Right cardiac atrium (tissue), 5 donors: ENCODE measurements around the gene LAMP1. TPM values are rescaled to one million over a fixed set of nuclear protein-coding genes. Genes with fewer than 3 reads are reported as not detected.

Experiments used
- ATAC-seq, 2 donors: fragments of 200-7000 bp; cut with Tn5 transposase; one replicate each; pipeline versions ENCODE4 v1.8.0 to v1.9.1; 2020; ENCODE audit warnings: moderate library complexity in 2 of 2, mild to moderate bottlenecking in 1 of 2
- DNase-seq, 3 donors: peaks; one replicate each; pipeline ENCODE4 v3.0.0-alpha.2; 2020
- H3K27ac ChIP-seq: one replicate; pipeline ENCODE4 v1.5.1; 2013; ENCODE audit warnings: mild to moderate bottlenecking, low read length, control low read depth, moderate library complexity
- H3K27me3 ChIP-seq: one replicate; pipeline ENCODE4 v1.6.1; 2013; ENCODE audit not compliant: control insufficient read depth, insufficient read depth
- H3K4me1 ChIP-seq: one replicate; pipeline ENCODE4 v1.6.1; 2013; ENCODE audit warnings: low read length; ENCODE audit not compliant: control insufficient read depth, insufficient read depth
- H3K4me3 ChIP-seq: one replicate; pipeline ENCODE4 v1.5.1; 2013; ENCODE audit warnings: low read length, control low read depth
- H3K9me3 ChIP-seq: one replicate; pipeline ENCODE4 v1.6.1; 2013; ENCODE audit warnings: low read length; ENCODE audit not compliant: control insufficient read depth
- WGBS: extraction: QIAGEN DNeasy Blood & Tissue Kit; methylation state at CpG from one replicate; pipeline ENCODE4 v1.1.7; 2013; 5-methylcytosine and 5-hydroxymethylcytosine counted together
- intact Hi-C, 4 donors: fragments of 100-400 bp; cut with DNase I; formaldehyde crosslinking; loops; one replicate each; pipeline versions ENCODE4 v1.11.0 to v1.14.0; 2022 to 2023
- polyA plus RNA-seq: library from polyadenylated mRNA; stranded (reverse); fragments of 200-250 nt; gene quantifications from one replicate; pipeline ENCODE4 v1.2.3, GENCODE V29; 2013
- total RNA-seq, 4 donors: library from RNA; stranded (reverse); fragmentation: NEBNext Ultra II Directional; extraction: Animal tissue kit (Norgen Biotek cat#: 25700); gene quantifications; one replicate each; pipeline ENCODE4 v1.2.1, GENCODE V29; 2021
- donor health status: healthy with polysubstance abuse.
- donor health status: DM: no; HTN: yes; CAD: no.
- donor health status: DM: no; HTN: no; CAD: no.
- donor health status: DM: no; HTN: yes; CAD: no; lungs with severe emphysema.
- donor health status: DM: yes; HTN: yes; CAD: no.

LAMP1 gene
- total and polyA plus RNA-seq, 5 donors, result 70.1 to 115 (median 110) TPM

DNA sequence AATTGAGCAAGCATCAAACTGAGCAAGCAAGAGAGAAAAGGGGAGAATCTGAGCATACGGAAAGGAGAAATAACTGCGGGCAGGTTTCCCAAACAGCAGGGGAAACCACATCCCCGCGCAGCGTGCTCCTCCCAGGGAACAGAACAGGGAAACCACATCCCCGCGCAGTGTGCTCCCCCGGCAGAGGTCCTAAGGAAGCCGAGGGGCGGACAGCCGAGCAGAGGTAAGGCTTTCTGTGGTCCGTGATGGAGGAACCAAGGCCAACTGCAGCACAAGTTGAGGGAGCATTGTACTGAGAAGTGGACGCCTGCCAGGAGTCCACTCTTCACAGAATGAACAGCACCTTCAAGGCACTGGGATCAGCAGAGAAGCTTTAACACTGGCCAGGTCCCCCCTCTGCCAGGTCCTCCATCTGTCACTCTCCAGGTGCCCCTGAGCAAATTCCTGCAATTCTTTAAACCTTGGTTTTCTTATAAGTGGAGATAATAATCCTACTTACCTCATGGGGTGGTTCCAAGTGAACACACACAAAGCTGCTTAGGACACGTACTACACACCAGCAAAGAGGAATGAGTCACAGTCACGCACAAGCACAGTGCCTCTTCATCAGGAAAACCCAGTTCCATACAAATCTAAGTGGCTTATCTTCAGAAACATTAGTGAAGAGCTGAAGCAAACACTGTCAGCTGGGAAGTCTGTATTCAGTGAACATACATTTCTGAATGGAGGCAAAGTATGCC, 23.0 kb upstream of the LAMP1 start:
- H3K27ac ChIP-seq, result no peak overlapping the region

GRCh38 chr13:113274721-113275120, 22.3 kb upstream of the LAMP1 start:
- Histone ChIP-seq H3K27ac (no peak overlapping the region), H3K4me1 (no peaks in the 10 kb centered on the region), H3K27me3 (no peaks in the 10 kb centered on the region), H3K9me3 (no peaks in the 10 kb centered on the region), H3K4me3 (no peak overlapping the region)
- DNase-seq, result no peak
- WGBS, result 74% methylated on average over 3 of the region's 3 CpGs
- no peak for ATAC-seq
- intact Hi-C loops, result loop anchor here in 3 of 4 donors (10.0 kb wide), 1 partner anchor 120 kb away; no protein-coding TSS in a partner anchor

More for the DNA sequence above, 23.0 kb upstream of the LAMP1 start:
- no peaks in the 10 kb centered on the region for H3K9me3 ChIP-seq
- 83% methylated on average over 15 of the region's 15 CpGs for WGBS
- H3K4me1 ChIP-seq, result no peaks in the 10 kb centered on the region
- ATAC-seq (peak; percentile 39 to 65), DNase-seq (peak in 1 of 3 donors; percentile 47)
- intact Hi-C loops, result loop anchor here in 3 of 4 donors (10.0 kb wide), 1 partner anchor 121 kb away; no protein-coding TSS in a partner anchor
- no peaks in the 10 kb centered on the region for H3K27me3 ChIP-seq
- H3K4me3 ChIP-seq, result no peak overlapping the region

DNA sequence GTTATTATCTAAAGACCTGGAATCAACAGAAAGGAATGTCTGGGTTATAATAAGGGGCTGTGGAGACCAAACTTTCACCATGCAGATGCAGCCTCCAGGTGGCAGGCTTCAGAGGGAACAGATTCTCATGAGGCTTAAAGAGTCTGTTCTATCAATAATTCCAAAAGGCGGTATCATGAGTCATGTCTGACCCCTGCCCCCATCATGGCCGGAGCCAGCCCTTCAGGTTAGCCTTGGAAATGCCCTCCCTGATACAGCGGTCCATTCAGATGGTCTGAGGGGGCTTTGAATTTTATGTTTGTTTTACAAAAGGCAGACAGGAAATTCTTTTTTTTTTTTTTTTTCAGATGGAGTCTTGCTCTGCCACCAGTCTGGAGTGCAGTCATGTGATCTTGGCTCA, 21.7 kb upstream of the LAMP1 start:
- Histone ChIP-seq H3K27me3 (no peaks in the 10 kb centered on the region), H3K27ac (no peak overlapping the region), H3K9me3 (no peaks in the 10 kb centered on the region), H3K4me1 (no peaks in the 10 kb centered on the region), H3K4me3 (no peak overlapping the region)
- intact Hi-C loops, result loop anchor here in 3 of 4 donors (10.0 kb wide), 1 partner anchor 119 kb away; no protein-coding TSS in a partner anchor
- 17% methylated on average over 3 of the region's 3 CpGs for WGBS
- DNase-seq, result peak in 2 of 3 donors; percentile 28 to 60
- ATAC-seq, result peak in 1 of 2 donors; percentile 66

GRCh38 chr13:113280126-113280525, 16.9 kb upstream of the LAMP1 start:
- Histone ChIP-seq H3K4me3 (no peak overlapping the region), H3K4me1 (no peaks in the 10 kb centered on the region), H3K9me3 (no peaks in the 10 kb centered on the region), H3K27ac (no peak overlapping the region), H3K27me3 (no peaks in the 10 kb centered on the region)
- intact Hi-C loops, result no loop called here
- 87% methylated on average over 6 of the region's 6 CpGs for WGBS
- no peak for ATAC-seq
- no peak for DNase-seq

- DNase-seq (peak in 1 of 3 donors; percentile 1), ATAC-seq (no peak)
- H3K4me3 ChIP-seq, result no peak overlapping the region
- intact Hi-C loops, result no loop called here
- H3K27ac ChIP-seq, result no peak overlapping the region
- no peaks in the 10 kb centered on the region for H3K27me3 ChIP-seq
- 83% methylated on average over 8 of the region's 8 CpGs for WGBS
- no peaks in the 10 kb centered on the region for H3K9me3 ChIP-seq
- H3K4me1 ChIP-seq, result no peaks in the 10 kb centered on the region
Observed at GRCh38 chr13:113283904-113284303, 13.1 kb upstream of the LAMP1 start.

GRCh38 chr13:113288880-113289279, 8.2 kb upstream of the LAMP1 start:
- 51% methylated on average over 5 of the region's 5 CpGs for WGBS
- H3K4me1 ChIP-seq, result no peaks in the 10 kb centered on the region
- intact Hi-C loops, result no loop called here

GRCh38 chr13:113291129-113291528, 5.9 kb upstream of the LAMP1 start:
- H3K4me1 ChIP-seq, result no peaks in the 10 kb centered on the region
- WGBS, result 67% methylated on average over 2 of the region's 2 CpGs
- no peaks in the 10 kb centered on the region for H3K9me3 ChIP-seq
- intact Hi-C loops, result no loop called here
- H3K27me3 ChIP-seq, result no peaks in the 10 kb centered on the region
- no peak overlapping the region for H3K27ac ChIP-seq
- ATAC-seq, result no peak
- H3K4me3 ChIP-seq, result no peak overlapping the region
- DNase-seq, result no peak

More at GRCh38 chr13:113288880-113289279, 8.2 kb upstream of the LAMP1 start:
- Histone ChIP-seq H3K27ac (no peak overlapping the region), H3K4me3 (no peak overlapping the region), H3K9me3 (no peaks in the 10 kb centered on the region), H3K27me3 (no peaks in the 10 kb centered on the region)
- ATAC-seq (no peak), DNase-seq (peak in 1 of 3 donors; percentile 2)

- peak in 2 of 3 donors; percentile 69 to 71 for DNase-seq
- Histone ChIP-seq H3K27me3 (no peaks in the 10 kb centered on the region), H3K4me3 (peak overlapping the region; percentile 9), H3K27ac (no peak overlapping the region), H3K9me3 (no peaks in the 10 kb centered on the region), H3K4me1 (no peaks in the 10 kb centered on the region)
- no peak for ATAC-seq
- 14% methylated on average over 22 of the region's 22 CpGs for WGBS
- intact Hi-C loops, result no loop called here
Observed at GRCh38 chr13:113292021-113292862, 4.8 kb upstream of the LAMP1 start.

DNA sequence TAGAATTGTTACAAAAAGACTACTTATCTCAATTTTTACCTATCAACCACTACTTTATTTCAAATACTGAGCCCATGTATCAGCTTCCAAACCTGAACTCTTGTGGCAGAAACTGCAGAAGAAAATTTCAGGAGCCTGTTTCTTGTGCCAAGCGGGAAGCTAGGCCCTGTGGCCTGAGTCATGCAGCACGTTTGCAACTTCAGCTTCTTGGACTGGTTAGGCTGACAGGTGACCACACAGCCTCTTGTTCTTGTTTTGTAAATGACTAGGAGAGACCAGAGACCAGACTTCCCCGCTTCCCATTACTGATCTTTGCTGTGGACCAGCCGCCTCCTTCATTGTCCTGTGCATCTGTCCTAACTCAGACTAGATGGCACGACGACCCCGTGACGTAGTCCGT, 3.4 kb upstream of the LAMP1 start:
- intact Hi-C loops, result no loop called here
- Histone ChIP-seq H3K27ac (no peak overlapping the region), H3K27me3 (no peaks in the 10 kb centered on the region), H3K9me3 (no peaks in the 10 kb centered on the region), H3K4me3 (no peak overlapping the region), H3K4me1 (no peaks in the 10 kb centered on the region)
- 76% methylated on average over 9 of the region's 9 CpGs for WGBS
- DNase-seq, result peak in 1 of 3 donors; percentile 31
- ATAC-seq, result no peak

DNA sequence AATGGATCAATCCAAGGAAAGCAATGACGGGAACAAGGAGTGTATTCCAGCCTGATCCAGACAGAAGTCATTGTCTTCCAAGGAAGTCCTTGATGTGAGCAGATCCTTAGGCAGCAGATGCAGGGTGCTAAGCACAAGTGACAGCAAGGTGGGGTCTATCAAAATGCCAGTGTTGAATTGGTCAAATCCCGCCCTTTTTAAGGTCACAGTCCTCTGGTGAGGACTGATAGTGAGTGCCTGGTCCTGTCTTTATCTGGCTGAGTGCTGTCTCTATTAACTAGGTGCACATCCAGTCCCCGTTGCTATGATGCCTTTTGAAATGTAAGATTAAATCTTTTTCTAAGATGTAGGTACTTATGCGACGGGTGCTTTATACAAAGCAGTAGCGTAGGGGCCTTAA, 1.3 kb upstream of the LAMP1 start:
- 90% methylated on average over 6 of the region's 6 CpGs for WGBS
- no peak for DNase-seq
- Histone ChIP-seq H3K27ac (no peak overlapping the region), H3K4me1 (no peaks in the 10 kb centered on the region), H3K27me3 (no peaks in the 10 kb centered on the region), H3K9me3 (no peaks in the 10 kb centered on the region), H3K4me3 (no peak overlapping the region)
- intact Hi-C loops, result no loop called here
- no peak for ATAC-seq
